Upper lobe of left lung (tissue), 4 donors: ENCODE data around the gene NAB1.

Experiments
- EP300 ChIP-seq, 4 donors: sonication (generic); formaldehyde crosslinking; IDR thresholded peaks; one replicate each; pipeline ENCODE4 v1.5.1; 2017; ENCODE audit warnings: antibody characterized with exemption in 4 of 4, control low read depth in 2 of 4
- POLR2A ChIP-seq, 4 donors: fragments of 450-650 bp; IDR thresholded peaks; one replicate each; pipeline ENCODE4 v1.5.1; 2016 to 2017; ENCODE audit warnings: antibody characterized with exemption in 4 of 4, mild to moderate bottlenecking in 2 of 4
- POLR2AphosphoS5 ChIP-seq, 2 donors: sonication (generic); formaldehyde crosslinking; IDR thresholded peaks; one replicate each; pipeline ENCODE4 v1.5.1; 2017; ENCODE audit warnings: antibody characterized with exemption in 2 of 2
- TF ChIP-seq, protein P1 (sequence below), 6 experiments: fragments of 450-650 bp in 4 of 6; fragments of 200-600 bp in 2 of 6; sonication (generic) in 2 of 6; IDR thresholded peaks; one replicate each; pipeline ENCODE4 v1.5.1; 2016 to 2019; ENCODE audit warnings: antibody characterized with exemption in 6 of 6

DNA sequence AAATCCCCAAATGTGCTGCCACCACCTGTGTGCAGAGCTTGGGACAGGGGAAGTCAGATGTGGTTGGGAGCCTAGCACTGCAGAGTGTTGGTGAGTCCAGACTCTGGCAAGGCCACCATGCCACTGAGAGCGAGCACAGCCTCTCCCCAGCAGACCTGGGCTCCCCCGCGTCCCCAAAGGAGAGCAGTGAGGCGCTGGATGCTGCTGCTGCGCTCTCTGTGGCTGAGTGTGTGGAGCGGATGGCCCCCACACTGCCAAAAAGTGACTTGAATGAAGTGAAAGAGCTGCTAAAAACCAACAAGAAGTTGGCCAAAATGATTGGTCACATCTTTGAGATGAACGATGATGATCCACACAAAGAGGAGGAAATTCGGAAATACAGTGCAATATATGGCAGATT lies 10.7 kb downstream of the NAB1 start:
- TF ChIP-seq, protein P1, sequence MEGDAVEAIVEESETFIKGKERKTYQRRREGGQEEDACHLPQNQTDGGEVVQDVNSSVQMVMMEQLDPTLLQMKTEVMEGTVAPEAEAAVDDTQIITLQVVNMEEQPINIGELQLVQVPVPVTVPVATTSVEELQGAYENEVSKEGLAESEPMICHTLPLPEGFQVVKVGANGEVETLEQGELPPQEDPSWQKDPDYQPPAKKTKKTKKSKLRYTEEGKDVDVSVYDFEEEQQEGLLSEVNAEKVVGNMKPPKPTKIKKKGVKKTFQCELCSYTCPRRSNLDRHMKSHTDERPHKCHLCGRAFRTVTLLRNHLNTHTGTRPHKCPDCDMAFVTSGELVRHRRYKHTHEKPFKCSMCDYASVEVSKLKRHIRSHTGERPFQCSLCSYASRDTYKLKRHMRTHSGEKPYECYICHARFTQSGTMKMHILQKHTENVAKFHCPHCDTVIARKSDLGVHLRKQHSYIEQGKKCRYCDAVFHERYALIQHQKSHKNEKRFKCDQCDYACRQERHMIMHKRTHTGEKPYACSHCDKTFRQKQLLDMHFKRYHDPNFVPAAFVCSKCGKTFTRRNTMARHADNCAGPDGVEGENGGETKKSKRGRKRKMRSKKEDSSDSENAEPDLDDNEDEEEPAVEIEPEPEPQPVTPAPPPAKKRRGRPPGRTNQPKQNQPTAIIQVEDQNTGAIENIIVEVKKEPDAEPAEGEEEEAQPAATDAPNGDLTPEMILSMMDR (IDR thresholded peaks at IDR 0.05) = no peak
- no peak for TF ChIP-seq POLR2AphosphoS5 (IDR thresholded peaks at IDR 0.05)
- no peak for TF ChIP-seq EP300 (IDR thresholded peaks at IDR 0.05)
- TF ChIP-seq POLR2A (IDR thresholded peaks at IDR 0.05) = no peak
